HEK293 (cell line): ENCODE data around the gene DLEC1.

Source experiments
- TCF7L2 ChIP-seq: IDR thresholded peaks from 2 replicates; pipeline ENCODE4 v1.6.1; 2011; ENCODE audit warnings: low read depth, mild to moderate bottlenecking, inconsistent platforms, low read length, moderate library complexity, borderline replicate concordance
- ZNF658 ChIP-seq: fragments of 450-650 bp; formaldehyde crosslinking; IDR thresholded peaks from 2 replicates; pipeline ENCODE4; 2016; ENCODE audit warnings: missing biosample characterization, missing genetic modification characterization
- TF ChIP-seq, protein P1 (sequence below): fragments of 450-650 bp; formaldehyde crosslinking; conservative IDR thresholded peaks from 2 replicates; pipeline ENCODE4 v1.5.1; 2016; ENCODE audit warnings: low read depth, missing biosample characterization, missing genetic modification characterization
- TF ChIP-seq, protein P2 (sequence below): fragments of 450-650 bp; formaldehyde crosslinking; IDR thresholded peaks from 2 replicates; pipeline ENCODE4 v1.5.1; 2016; ENCODE audit warnings: missing biosample characterization, missing genetic modification characterization

- TF ChIP-seq, protein P1, sequence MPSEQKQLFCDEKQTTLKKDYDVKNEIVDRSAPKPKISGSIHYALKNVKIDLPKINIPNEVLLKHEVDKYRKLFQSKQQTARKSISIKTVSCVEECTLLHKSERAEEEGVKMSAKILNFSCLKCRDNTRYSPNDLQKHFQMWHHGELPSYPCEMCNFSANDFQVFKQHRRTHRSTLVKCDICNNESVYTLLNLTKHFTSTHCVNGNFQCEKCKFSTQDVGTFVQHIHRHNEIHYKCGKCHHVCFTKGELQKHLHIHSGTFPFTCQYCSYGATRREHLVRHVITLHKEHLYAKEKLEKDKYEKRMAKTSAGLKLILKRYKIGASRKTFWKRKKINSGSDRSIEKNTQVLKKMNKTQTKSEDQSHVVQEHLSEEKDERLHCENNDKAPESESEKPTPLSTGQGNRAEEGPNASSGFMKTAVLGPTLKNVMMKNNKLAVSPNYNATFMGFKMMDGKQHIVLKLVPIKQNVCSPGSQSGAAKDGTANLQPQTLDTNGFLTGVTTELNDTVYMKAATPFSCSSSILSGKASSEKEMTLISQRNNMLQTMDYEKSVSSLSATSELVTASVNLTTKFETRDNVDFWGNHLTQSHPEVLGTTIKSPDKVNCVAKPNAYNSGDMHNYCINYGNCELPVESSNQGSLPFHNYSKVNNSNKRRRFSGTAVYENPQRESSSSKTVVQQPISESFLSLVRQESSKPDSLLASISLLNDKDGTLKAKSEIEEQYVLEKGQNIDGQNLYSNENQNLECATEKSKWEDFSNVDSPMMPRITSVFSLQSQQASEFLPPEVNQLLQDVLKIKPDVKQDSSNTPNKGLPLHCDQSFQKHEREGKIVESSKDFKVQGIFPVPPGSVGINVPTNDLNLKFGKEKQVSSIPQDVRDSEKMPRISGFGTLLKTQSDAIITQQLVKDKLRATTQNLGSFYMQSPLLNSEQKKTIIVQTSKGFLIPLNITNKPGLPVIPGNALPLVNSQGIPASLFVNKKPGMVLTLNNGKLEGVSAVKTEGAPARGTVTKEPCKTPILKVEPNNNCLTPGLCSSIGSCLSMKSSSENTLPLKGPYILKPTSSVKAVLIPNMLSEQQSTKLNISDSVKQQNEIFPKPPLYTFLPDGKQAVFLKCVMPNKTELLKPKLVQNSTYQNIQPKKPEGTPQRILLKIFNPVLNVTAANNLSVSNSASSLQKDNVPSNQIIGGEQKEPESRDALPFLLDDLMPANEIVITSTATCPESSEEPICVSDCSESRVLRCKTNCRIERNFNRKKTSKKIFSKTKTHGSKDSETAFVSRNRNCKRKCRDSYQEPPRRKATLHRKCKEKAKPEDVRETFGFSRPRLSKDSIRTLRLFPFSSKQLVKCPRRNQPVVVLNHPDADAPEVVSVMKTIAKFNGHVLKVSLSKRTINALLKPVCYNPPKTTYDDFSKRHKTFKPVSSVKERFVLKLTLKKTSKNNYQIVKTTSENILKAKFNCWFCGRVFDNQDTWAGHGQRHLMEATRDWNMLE (tag by site-specific recombination) = no peak
- TF ChIP-seq ZNF658 (tag by site-specific recombination) (no peak), TCF7L2 (no peak)
- TF ChIP-seq, protein P2, sequence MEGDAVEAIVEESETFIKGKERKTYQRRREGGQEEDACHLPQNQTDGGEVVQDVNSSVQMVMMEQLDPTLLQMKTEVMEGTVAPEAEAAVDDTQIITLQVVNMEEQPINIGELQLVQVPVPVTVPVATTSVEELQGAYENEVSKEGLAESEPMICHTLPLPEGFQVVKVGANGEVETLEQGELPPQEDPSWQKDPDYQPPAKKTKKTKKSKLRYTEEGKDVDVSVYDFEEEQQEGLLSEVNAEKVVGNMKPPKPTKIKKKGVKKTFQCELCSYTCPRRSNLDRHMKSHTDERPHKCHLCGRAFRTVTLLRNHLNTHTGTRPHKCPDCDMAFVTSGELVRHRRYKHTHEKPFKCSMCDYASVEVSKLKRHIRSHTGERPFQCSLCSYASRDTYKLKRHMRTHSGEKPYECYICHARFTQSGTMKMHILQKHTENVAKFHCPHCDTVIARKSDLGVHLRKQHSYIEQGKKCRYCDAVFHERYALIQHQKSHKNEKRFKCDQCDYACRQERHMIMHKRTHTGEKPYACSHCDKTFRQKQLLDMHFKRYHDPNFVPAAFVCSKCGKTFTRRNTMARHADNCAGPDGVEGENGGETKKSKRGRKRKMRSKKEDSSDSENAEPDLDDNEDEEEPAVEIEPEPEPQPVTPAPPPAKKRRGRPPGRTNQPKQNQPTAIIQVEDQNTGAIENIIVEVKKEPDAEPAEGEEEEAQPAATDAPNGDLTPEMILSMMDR = no peak
These were observed 69.1 kb downstream of the DLEC1 start for GRCh38 chr3:38107911-38108648.
